GM18861 (cell line): ENCODE data around the gene IFNL3.
"Not testable (repeated sequence)": the region's sequence is repeated elsewhere in the genome, so short reads cannot be mapped to it uniquely, and the experiment has no call there.

Experiments used
- ATAC-seq: cut with Tn5 transposase; IDR thresholded peaks from one replicate; pipeline ENCODE4 v1.9.1; 2021; ENCODE audit not compliant: unreplicated experiment

IFNL3 gene

GRCh38 chr19:39253374-39254149 is 8.8 kb upstream of the IFNL3 start:
- ATAC-seq: no peak

GRCh38 chr19:39252458-39252857 is 7.7 kb upstream of the IFNL3 start:
- ATAC-seq: no peak

GRCh38 chr19:39251846-39252245 is 7.0 kb upstream of the IFNL3 start:
- no peak for ATAC-seq

- ATAC-seq: no peak
These were observed 6.3 kb upstream of the IFNL3 start for GRCh38 chr19:39251081-39251480.

- no peak for ATAC-seq
These were observed 4.0 kb upstream of the IFNL3 start, which contains the start of gene IFNL4 for GRCh38 chr19:39248806-39249205. TSS of gene IFNL4 (minus strand) at chr19:39248856.

GRCh38 chr19:39247701-39248664 is 3.2 kb upstream of the IFNL3 start:
- ATAC-seq: no peak

GRCh38 chr19:39246951-39247669 is 2.3 kb upstream of the IFNL3 start:
- ATAC-seq: no peak

GRCh38 chr19:39245166-39245565 is 360 bp upstream of the IFNL3 start:
- not testable (repeated sequence) for ATAC-seq

GRCh38 chr19:39243741-39244140 is 1.1 kb downstream of the IFNL3 start:
- ATAC-seq: not testable (repeated sequence)

- no peak for ATAC-seq
These were observed 4.4 kb downstream of the IFNL3 start for GRCh38 chr19:39240421-39240820.

GRCh38 chr19:39238944-39239343 is 5.9 kb downstream of the IFNL3 start:
- ATAC-seq: no peak

GRCh38 chr19:39238209-39238608 is 6.6 kb downstream of the IFNL3 start:
- no peak for ATAC-seq

- no peak for ATAC-seq
These were observed 7.3 kb downstream of the IFNL3 start for GRCh38 chr19:39237200-39238184.

- ATAC-seq: no peak
These were observed 8.3 kb downstream of the IFNL3 start for GRCh38 chr19:39236527-39236926.

GRCh38 chr19:39232708-39233107 is 12.1 kb downstream of the IFNL3 start:
- no peak for ATAC-seq

- no peak for ATAC-seq
These were observed 14.6 kb downstream of the IFNL3 start for GRCh38 chr19:39230096-39230764.

- ATAC-seq: no peak
These were observed 19.9 kb downstream of the IFNL3 start for GRCh38 chr19:39224910-39225309.

- no peak for ATAC-seq
These were observed 21.0 kb downstream of the IFNL3 start for GRCh38 chr19:39223703-39224279.

GRCh38 chr19:39219108-39219507 is 25.7 kb downstream of the IFNL3 start:
- ATAC-seq: not testable (repeated sequence)
